IMR-90 (cell line): ENCODE measurements around the gene VDAC2.

Source experiments
- BHLHE40 ChIP-seq: fragments of 150-350 bp; IDR thresholded peaks from 2 replicates; pipeline ENCODE4 v1.6.1; 2016; ENCODE audit warnings: mild to moderate bottlenecking, low read depth, low read length
- CEBPB ChIP-seq: IDR thresholded peaks from 2 replicates; pipeline ENCODE4 v1.6.1; 2012; ENCODE audit warnings: low read depth, low read length, improper control_type of control experiment
- CTCF ChIP-seq: conservative IDR thresholded peaks from 2 replicates; pipeline ENCODE4 v1.5.1; 2012; ENCODE audit warnings: mild to moderate bottlenecking, low read depth, low read length, improper control_type of control experiment
- ELK1 ChIP-seq: fragments of 150-350 bp; IDR thresholded peaks from 2 replicates; pipeline ENCODE4 v1.6.1; 2016; ENCODE audit warnings: low read depth, mild to moderate bottlenecking, low read length, moderate library complexity, borderline replicate concordance
- FOS ChIP-seq: fragments of 150-350 bp; IDR thresholded peaks from 2 replicates; pipeline ENCODE4 v1.6.1; 2016; ENCODE audit warnings: low read depth, low read length
- MAZ ChIP-seq: IDR thresholded peaks from 2 replicates; pipeline ENCODE4 v1.6.1; 2012; ENCODE audit warnings: low read depth, mild to moderate bottlenecking, low read length, improper control_type of control experiment, moderate library complexity, borderline replicate concordance
- MXI1 ChIP-seq: IDR thresholded peaks from 2 replicates; pipeline ENCODE4 v1.6.1; 2012; ENCODE audit warnings: low read depth, mild to moderate bottlenecking, low read length, moderate library complexity, borderline replicate concordance
- POLR2A ChIP-seq: IDR thresholded peaks from 2 replicates; pipeline ENCODE4 v1.6.1; 2012; ENCODE audit warnings: mild to moderate bottlenecking, low read depth, low read length
- RCOR1 ChIP-seq: IDR thresholded peaks from 2 replicates; pipeline ENCODE4 v1.6.1; 2012; ENCODE audit warnings: mild to moderate bottlenecking, low read length, improper control_type of control experiment; ENCODE audit not compliant: insufficient replicate concordance
- SMC3 ChIP-seq: fragments of 150-350 bp; IDR thresholded peaks from 2 replicates; pipeline ENCODE4 v1.6.1; 2016; ENCODE audit warnings: low read depth, mild to moderate bottlenecking, antibody characterized with exemption, low read length, moderate library complexity
- USF2 ChIP-seq: fragments of 150-350 bp; IDR thresholded peaks from 2 replicates; pipeline ENCODE4 v1.6.1; 2017; ENCODE audit warnings: mild to moderate bottlenecking, antibody characterized with exemption, low read length, low read depth

GRCh38 chr10:75197906-75198305, 12.7 kb upstream of the VDAC2 start:
- TF ChIP-seq FOS (no peak), CTCF (no peak), POLR2A (no peak), MXI1 (no peak), USF2 (no peak), ELK1 (no peak), BHLHE40 (no peak), SMC3 (no peak), RCOR1 (no peak), MAZ (no peak), CEBPB (no peak)
